ENCODE data around the gene SERPINA9.

GRCh38 chr14:94509356-94509755 lies 33.4 kb upstream of the SERPINA9 start, which contains the start of gene SERPINA12:
- TF ChIP-seq CTCF (IDR thresholded peaks at IDR 0.05): no peak
- no peak for TF ChIP-seq POLR2A (IDR thresholded peaks at IDR 0.05)
- no peak for TF ChIP-seq POLR2AphosphoS5 (IDR thresholded peaks at IDR 0.05)
- TF ChIP-seq EP300 (IDR thresholded peaks at IDR 0.05): no peak
